NCI-H446 treated with DMSO at 0.1 percent for 48 hours (cell line): Measurements from ENCODE around the gene YES1.
"Not testable (repeated sequence)": the region's sequence is repeated elsewhere in the genome, so short reads cannot be mapped to it uniquely, and the experiment has no call there.

ENCODE experiments used
- DNase-seq: peaks from one replicate; lab custom pipeline; 2025; lab: John Stamatoyannopoulos, UW

The YES1 gene

DNA sequence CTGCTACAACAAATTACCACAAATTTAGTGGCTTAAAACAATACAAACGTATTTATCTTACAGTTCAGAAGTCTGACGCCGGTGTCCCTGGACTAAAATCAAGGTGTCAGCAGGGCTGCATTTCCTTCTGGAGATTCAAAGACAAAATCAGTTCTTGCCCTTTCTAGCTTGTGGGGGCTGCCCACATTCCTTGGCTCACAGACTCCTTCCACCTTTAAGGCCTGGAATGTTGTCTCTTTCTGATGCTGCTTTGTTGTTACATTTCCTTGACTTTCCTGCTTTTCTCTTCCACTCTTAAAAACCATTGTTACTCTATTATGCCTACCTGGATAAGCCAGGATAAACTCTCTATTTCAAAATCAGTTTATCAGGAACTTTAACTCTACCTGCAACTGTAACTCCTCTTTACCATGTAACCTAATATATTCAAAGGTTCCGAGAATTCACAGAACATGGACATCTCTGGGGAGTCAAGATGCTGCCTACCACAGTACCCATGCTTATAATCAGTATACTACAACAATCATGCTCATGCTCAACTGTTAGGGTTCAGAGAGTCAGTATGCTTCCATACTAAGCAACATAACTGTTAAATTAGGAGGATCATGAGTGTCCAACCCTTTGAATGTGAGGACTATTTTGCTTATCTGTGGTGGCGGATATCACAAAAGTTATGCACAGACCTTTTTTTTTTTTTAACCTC, 27.4 kb downstream of the YES1 start:
- DNase-seq, result no peak

DNA sequence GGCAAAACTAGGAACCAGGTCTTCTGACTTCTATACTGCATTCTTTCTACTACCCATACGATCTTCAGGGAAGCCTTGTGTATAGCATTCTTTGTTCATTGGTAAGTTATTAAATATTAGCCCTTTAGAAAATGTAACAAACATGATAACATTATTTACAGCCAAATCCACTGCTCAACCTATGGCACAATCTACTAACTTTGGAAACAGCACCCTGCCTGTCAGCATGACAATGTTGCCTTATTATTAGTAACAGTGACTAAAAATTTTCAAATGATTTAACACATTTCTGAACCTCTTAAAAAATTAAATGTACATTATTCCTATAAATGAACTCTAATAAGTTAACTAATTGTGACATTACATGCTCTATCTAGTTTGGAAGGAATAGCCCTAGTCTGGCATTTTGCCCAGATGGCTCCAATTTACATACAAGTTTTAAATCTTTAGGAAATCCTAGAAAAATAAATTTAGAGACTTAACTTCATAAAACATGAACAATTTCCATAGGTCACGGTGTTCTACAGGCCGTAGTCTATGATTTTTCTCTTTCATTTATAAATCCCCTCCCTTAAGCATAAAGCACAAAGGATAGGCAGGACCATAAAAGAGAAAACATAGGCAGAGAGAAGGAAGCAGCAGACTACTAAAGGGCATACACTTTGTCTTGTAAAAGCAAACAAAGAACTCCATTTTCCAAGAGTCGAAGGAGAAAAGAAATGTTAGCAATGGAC, 33.7 kb downstream of the YES1 start:
- DNase-seq, result no peak

DNA sequence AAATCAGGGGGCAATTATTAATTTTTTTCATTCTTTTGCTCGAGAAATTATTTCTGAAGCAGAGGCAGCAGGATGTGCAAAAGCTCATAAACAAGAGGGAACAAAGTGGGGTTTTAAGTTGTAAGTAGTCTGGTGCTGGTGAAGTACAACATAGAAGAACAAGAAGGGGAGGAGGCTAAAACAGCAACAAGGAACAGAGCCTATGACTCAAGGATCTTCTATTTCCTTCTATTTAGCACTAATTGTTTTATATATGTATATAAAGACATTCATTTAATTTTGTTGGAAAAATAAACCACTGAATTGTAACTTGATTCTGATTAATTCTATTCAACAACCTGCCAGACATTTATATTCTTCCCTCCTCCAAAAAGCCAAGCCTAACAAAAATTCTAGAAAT, 35.0 kb downstream of the YES1 start:
- DNase-seq, result no peak

DNA sequence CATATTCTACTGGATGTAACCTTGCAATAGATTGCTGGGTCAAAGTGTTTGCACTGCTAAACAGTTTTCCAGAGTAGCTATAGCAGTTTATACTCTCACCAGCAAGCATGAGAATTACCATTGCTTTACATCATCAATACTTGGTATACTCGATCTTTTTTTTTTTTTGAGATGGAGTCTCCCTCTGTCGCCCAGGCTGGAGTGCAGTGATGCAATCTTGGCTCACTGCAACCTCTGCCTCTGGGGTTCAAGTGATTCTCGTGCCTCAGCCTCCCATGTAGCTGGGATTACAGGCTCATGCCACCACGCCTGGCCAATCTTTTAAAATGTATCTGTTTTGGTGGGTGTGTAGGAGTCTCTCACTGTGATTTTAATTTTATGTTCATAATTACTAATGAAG, 36.0 kb downstream of the YES1 start:
- not testable (repeated sequence) for DNase-seq

DNA sequence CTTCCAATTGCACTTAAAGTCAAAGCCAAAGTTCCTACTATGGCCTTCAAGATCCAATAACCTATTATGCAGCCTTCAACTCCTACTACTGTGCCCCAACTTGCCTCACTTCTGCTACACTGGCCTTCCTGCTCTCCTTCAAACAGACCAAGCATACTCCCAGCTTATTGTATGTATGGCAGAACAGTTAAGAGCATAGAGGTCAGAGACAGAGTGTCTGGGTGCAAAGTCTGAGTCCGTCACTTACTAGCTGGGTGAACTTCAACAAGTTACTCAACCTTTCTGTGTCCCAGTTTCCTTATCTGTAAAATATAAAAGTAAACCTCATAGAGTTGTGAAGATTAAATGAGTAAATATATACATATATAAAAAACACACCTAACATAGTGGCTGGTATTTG, 37.2 kb downstream of the YES1 start:
- DNase-seq, result no peak

DNA sequence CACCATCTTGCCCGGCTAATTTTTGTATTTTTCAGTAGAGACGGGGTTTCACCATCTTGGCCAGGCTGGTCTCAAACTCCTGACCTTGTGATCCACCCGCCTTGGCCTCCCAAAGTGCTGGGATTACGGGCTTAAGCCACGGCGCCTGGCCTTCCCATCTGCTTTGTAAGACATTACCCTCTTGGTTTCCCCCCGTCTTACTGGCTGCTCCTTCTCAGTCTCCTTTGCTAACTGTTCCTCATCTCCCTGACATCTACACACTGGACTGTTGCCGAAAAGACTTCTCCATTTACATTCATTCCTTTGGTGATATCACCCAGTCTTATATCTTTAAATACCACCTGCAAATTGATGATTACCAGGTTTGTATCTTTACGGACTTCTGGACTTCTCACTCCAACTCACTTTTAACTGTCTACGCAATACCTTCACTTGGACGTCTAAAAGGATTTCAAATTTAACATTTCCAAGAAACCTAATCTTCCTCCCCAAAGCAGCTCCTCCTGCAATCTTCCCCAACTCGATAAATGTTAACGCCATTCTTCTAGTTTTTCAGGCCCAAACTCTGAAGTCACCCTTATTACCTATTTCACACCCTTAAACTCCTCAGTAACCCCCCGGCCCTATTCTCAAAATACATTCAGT, 37.9 kb downstream of the YES1 start:
- DNase-seq, result no peak

DNA sequence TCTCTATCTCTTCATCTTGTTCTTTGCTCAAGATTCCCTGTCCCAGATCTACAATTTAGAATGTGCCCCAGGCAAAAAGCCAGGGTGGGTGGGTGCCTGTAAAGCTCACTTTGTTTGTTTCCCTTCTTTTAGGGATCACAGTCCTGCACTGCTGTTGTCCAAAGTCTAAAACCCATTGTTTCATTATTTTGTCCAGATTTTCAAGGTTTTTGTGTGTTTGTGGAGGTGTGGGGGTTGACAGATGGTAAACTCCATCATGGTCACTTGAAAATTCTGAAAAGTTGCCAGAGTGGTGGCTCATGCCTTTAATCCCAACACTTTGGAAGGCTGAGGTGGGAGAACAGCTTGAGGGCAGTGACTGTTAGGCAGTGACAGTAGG, 41.5 kb downstream of the YES1 start:
- DNase-seq, result no peak

DNA sequence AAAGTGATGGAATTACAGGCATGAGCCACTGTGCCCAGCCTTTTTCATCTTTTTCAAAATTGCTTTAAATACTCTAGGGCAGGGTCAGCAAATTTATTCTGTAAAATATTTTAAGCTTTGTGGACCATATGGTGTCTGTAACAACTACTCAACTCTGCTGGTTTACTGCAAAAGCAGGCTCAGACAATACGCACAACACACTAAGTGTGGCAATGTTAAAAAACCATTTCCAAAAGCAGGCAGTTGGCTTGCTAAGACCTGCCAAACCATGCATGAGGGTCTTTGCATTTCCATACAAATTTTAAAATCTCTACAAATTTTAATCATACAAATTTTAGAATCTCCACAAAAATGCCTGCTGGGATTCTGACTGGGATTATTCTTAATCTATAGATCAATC, 44.1 kb downstream of the YES1 start:
- no peak for DNase-seq

DNA sequence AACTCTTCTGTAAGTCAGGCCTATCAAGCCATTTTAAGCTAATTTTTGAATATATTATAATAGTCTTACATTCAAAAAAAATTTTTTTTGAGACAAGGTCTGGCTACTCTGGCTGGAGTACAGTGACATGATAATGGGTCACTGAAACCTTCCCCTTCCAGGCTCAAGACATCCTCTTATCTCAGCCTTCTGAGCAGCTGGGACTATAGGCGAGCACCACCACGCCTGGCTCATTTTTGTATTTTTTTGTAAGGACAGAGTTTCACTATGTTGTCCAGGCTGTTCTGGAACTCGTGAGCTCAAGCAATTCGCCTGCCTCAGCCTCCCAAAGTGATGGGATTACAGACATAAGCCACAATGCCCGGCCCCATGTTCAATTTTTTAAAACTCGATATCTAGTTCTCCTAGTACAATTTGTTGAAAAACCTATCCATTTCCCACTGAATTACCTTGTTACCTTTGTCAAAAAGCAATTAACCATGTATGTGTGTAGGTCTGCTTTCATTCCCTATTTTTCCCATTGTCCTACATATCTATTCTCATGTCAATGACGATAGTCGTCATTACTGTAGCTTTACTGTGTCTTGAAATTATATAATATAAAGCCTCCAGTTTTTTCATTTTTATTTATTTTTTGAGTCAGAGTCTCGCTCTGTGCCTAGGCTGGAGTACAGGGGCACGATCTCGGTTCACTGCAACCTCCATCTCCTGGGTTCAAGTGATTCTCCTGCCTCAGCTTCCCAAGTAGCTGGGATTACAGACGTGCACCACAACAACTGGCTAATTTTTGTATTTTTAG, 44.8 kb downstream of the YES1 start:
- DNase-seq, result no peak

DNA sequence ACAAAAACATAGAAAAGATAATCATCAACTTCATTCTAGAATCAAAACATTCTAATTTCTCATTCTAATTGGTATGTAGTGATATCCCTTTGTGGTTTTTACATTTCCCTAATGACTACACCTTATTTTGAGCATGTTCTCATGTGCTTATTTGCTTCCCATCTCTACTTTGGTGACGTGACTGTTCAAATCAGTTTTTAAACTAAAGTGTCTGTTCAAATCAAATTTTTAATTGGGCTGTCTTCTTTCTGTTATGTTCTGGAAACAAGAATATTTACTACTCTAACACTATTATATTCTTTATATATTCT, 45.5 kb downstream of the YES1 start:
- DNase-seq, result no peak

DNA sequence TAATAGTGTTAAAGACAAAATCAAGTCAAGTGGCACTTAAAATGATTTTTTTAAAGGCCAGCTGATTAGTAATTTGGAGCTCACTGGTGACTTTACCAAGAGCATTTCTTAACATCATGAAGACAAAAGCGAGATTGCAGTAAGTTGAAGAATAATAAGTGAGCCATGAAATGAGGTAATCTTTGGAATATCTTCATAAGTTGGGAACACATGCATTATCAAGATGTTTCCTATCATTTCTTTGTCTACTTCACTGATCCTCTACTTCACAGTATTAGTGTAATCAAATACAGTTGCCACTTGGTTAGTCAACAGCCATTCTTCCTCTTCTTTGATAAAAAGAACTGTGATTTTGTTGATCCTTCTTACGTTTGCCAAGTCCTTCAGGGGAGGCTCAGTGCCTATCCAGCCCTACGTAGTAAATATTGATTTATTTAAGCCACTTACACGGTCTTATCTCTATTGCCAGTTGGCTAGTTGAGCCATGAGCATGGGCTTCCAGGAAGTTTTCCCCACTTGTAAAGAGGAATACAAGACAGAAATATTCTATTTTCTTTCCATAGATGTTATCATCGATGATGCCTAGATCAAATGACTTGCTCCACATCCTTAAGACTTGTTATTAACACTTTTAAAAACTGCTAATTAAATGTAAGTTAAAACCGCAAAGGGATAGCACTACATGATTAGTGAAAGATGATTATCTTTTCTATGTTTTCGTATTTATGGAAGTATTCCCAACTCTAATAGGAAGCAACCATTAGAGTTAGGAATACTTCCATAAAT, 46.1 kb downstream of the YES1 start:
- DNase-seq, result no peak

DNA sequence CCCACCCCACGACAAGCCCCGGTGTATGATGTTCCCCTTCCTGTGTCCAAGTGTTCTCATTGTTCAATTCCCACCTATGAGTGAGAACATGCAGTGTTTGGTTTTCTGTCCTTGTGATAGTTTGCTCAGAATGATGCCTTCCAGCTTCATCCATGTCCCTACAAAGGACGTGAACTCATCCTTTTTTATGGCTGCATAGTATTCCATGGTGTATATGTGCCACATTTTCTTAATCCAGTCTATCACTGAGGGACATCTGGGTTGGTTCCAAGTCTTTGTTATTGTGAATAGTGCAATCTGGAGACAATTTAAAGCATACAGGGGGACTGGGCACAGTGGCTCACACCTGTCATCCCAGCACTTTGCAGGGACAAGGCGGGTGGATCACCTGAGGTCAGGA, 52.2 kb downstream of the YES1 start:
- not testable (repeated sequence) for DNase-seq

DNA sequence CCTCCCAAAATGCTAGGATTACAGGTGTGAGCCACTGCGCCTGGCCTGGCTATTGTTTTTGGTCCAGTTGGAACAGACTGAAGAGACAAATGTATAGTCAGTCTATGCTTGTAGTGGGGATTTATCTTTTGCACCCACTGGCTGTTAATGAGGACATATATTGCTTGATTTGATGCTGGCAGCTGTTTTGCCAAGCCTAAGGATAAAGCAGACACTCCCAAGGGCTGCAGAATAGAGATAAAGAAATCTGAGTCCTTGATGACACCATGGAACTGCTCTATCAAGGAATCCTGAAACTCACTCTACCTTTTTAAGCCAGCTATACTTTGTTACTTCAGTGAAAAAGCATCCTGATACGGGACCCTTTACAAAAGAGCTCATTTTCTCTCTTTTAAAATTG, 56.5 kb downstream of the YES1 start:
- DNase-seq, result no peak

DNA sequence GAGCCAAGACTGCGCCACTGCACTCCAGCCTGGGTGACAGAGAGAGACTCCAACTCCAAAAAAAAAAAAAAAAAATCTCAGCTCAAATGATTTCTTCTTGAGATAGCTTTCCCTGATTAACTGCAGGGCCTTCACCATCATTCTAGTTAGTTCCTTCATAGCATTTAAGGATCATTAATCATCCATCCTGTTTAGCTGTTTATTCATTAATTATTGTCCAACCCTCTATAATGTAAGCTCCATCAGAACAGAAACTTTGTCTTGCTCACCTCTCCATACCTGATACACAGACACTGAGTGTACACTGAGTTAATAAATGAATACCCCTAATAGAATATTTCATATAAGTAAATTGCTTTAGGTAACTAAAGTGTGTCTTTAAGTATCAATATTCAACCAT, 57.4 kb downstream of the YES1 start:
- DNase-seq, result no peak

DNA sequence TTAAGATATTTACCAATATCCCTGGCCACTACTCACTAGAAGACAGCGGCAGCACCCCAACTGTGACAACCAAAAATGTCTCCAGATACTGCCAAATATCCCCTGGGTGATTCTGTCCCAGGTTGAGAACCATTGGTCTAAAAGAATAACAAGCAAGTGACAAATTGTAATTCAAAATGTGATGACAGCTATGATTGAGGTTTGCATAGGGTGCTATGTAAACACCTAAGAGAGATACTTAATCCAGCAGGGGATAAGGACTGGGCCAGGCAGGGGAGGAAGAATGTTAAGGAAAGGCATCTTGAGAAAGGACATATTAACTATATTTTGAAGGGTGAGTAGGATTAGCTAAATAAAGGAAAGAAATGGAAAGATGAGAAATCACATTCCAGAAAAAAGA, 61.6 kb downstream of the YES1 start:
- no peak for DNase-seq

DNA sequence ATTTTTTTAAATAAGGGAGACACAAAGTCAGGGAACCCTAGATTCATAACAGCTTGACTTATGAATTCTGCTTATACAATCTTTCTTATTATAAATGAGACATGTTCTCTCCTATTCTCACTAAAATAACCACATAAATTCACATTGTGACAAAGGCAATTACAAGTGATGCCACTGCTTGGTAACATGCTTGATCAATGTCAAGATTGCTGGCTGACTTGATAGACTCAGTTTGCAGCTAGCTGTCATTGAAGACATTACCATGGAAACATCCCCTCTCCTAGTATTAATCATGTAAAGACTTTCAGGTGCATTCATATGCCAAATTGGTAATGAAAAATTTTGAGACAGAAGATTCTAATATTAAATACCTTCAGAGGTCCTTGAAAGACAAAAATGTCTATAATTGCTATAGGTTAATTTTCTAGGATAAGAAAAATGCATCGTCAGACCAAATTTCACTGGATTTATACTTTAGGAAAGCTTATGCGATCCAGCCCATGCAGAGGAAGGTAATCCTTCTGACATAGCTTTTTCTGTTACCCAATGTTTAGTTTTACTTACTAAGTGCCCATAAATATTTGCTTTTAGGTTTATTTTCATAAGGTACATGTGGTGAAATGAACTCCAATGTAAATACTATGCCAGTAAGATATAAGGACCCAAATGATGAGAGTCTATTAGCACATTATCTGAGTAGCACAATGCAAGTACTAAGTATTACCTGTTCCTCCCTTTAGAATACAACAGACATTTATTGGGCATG, 67.0 kb downstream of the YES1 start:
- DNase-seq, result no peak

DNA sequence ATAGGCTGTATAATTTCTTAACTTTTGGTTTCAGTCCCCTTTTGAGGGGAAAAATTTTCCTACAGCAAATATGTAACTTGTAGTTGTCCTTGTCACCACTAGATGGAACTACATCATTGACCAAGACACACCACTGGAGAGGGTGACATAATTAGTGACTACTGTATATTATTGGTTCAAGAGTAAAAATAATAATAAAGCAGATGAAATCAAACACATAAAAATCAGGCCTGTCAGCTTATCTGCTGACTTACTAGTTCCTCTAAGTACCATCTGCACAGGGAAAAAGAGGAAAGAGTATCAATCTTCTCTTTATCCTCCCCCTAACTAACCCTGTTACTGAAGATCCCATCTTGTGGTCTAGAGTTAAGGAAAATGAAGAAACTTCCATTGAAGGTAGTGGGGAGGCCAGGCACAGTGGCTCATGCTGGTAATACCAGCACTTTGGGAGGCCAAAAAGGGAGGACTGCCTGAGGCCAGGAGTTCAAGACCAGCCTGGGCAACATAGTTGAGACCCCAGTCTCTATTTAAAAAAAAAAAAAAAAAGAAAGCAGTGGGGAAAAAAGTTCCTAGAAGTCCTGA, 70.0 kb downstream of the YES1 start:
- DNase-seq, result peak; percentile 35

DNA sequence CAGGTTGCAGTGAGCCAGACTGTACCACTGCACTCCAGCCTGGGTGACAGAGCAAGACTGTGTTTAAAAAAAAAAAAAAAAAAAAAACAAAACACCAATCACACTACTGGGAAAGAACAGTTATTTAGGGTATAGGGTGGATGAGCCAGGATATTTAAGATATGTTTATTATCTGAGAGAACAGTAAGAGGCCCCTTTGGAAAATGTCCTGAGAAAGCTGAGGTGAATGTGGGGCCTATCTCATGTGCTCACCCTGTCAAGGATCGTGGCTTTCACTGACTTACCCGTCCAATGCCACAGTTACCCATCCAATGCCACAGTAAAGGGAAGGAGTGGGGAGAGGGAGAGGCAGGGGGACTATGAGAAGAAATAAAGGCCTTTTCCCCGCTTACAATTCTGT, 79.7 kb downstream of the YES1 start:
- DNase-seq, result no peak

DNA sequence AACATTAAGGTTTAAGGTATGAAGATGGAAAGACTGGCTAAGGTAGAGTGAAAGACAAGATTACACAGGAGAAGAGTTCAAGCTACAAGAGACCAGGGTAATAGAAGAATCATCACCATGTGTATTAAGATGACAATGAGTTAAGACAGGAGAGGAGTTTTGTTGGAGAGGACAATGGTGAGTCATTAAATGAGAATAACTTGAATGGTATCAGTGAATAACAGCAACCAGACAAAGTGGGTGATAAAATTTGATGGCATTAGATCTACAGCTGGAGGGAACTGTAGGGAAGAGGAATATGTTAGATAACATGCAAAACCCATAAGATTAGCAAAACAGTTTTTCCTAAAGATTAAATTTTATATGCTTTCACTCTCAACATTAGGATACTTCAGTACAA, 80.9 kb downstream of the YES1 start:
- no peak for DNase-seq

DNA sequence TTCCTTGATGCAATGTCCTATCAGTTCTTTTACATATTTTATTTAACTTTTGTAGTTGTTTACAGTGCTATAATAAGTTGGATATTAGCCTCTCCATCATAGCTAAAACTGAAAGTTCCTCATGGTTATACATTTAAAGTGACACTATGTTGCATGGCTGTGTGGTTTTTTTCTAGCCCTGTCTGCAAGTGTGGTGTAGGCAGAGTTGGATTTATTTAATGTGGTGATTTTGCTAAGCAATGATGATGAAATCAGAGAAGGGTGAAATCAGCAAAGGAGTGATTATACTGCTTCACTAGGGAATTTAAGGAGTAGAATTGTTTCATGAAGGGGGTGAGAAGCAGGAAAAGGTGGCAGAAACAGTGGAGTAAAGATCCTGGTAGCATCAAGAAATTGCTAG, 81.3 kb downstream of the YES1 start:
- DNase-seq, result no peak

DNA sequence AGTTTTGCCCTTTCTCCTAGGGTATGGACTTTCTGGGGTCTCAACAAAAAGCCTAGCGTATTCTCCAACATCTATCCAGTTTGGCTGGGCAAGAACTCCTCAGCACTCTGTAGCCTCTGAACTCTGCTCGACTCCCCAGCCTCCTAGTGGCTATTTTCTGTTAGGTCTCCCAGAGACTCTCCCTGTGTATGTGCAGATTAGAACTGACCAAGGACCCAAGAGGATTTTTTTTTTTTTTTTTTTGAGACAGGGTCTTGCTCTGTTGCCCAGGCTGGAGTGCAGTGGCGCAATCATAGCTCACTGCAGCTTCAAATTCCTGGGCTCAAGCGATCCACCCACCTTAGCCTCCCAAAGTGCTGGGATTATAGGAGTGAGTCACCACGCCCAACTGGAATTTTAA, 81.9 kb downstream of the YES1 start:
- not testable (repeated sequence) for DNase-seq
